Osteocyte (in vitro differentiated cells): Measurements from ENCODE around the gene SHISA2. TPM values are rescaled to one million over a fixed set of nuclear protein-coding genes. Genes with fewer than 3 reads are reported as not detected.
A peak's percentile ranks its signal among the peaks of the same experiment; 100 is the strongest.

Source experiments
- DNase-seq: peaks from one replicate; pipeline ENCODE4 v3.0.0; 2021; ENCODE audit warnings: mixed read lengths; ENCODE audit not compliant: unreplicated experiment; ENCODE audit errors: extremely low spot score
- H3K27ac Mint-ChIP-seq: one replicate; pipeline ENCODE4 v1.8.0; 2021; ENCODE audit warnings: mild to moderate bottlenecking, mixed read lengths; ENCODE audit not compliant: unreplicated experiment
- H3K27me3 Mint-ChIP-seq: one replicate; pipeline ENCODE4 v1.8.0; 2021; ENCODE audit warnings: mixed read lengths; ENCODE audit not compliant: unreplicated experiment
- H3K36me3 Mint-ChIP-seq: one replicate; pipeline ENCODE4 v1.8.0; 2021; ENCODE audit warnings: mixed read lengths; ENCODE audit not compliant: unreplicated experiment
- H3K4me1 Mint-ChIP-seq: one replicate; pipeline ENCODE4 v1.8.0; 2021; ENCODE audit warnings: mixed read lengths; ENCODE audit not compliant: unreplicated experiment
- H3K4me3 Mint-ChIP-seq: one replicate; pipeline ENCODE4 v1.8.0; 2021; ENCODE audit warnings: mild to moderate bottlenecking, moderate library complexity, mixed read lengths; ENCODE audit not compliant: unreplicated experiment
- H3K9me3 Mint-ChIP-seq: one replicate; pipeline ENCODE4 v1.8.0; 2021; ENCODE audit warnings: mixed read lengths; ENCODE audit not compliant: unreplicated experiment
- CTCF ChIP-seq: fragments of 200-600 bp; sonication (generic); IDR thresholded peaks from 2 replicates; pipeline ENCODE4 v1.5.0; 2021; ENCODE audit warnings: antibody characterized with exemption, mild to moderate bottlenecking, moderate library complexity
- total RNA-seq: library from RNA; stranded (reverse); gene quantifications from 2 replicates; pipeline ENCODE4 v1.2.1, GENCODE V29; 2021

Gene SHISA2
- total RNA-seq, 1 donor from 2014 or later: 128 TPM

DNA sequence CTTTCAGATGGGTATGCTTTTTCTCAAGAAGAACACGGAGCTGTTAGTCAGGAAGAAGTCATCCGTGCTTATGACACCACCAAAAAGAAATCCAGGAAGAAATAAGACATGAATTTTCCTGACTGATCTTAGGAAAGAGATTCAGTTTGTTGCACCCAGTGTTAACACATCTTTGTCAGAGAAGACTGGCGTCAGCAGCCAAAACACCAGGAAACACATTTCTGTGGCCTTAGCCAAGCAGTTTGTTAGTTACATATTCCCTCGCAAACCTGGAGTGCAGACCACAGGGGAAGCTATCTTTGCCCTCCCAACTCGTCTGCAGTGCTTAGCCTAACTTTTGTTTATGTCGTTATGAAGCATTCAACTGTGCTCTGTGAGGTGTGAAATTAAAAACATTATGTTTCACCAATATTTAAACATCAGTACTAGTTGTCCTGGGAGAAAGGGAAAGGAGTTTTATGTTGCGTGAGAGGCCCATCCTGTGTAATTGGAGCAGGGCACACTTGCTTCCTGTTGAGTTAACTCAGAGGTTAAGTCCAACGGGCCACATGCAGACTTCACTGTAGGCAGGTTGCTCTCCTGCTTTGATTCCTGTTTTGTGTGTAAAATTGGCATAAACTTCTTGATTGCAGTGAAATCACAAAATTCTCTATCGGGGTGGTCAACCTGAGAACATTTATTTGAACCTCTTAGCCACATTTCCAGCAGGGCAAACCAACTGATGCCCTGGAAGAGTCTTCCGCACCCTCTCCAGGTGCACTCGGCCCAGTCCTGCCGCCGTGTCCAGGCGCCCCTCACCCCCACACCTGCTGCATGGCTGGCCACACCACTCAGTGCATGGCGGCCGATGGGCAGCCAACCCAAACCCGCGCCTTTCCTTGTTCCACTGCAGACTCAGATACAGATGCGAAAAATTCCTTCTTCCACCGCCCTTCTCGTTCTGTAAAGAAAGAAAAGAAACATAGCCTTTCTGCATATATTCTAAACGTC lies 31.6 kb downstream of the SHISA2 start:
- DNase-seq: no peak
- Mint-ChIP-seq H3K4me1 (peaks cover 95% of the 10 kb centered on the region), H3K27me3 (no peaks in the 10 kb centered on the region), H3K4me3 (peak overlapping the region; percentile 26), H3K9me3 (no peaks in the 10 kb centered on the region), H3K27ac (peak overlapping the region; percentile 94), H3K36me3 (no peaks in the 10 kb centered on the region)
- no peak for TF ChIP-seq CTCF

GRCh38 chr13:26019251-26019650 lies 32.6 kb downstream of the SHISA2 start:
- Mint-ChIP-seq H3K9me3 (no peaks in the 10 kb centered on the region), H3K36me3 (no peaks in the 10 kb centered on the region), H3K27me3 (no peaks in the 10 kb centered on the region), H3K4me3 (peak overlapping the region; percentile 26), H3K4me1 (peaks cover 95% of the 10 kb centered on the region), H3K27ac (peak overlapping the region; percentile 94)
- DNase-seq: no peak
- no peak for TF ChIP-seq CTCF

DNA sequence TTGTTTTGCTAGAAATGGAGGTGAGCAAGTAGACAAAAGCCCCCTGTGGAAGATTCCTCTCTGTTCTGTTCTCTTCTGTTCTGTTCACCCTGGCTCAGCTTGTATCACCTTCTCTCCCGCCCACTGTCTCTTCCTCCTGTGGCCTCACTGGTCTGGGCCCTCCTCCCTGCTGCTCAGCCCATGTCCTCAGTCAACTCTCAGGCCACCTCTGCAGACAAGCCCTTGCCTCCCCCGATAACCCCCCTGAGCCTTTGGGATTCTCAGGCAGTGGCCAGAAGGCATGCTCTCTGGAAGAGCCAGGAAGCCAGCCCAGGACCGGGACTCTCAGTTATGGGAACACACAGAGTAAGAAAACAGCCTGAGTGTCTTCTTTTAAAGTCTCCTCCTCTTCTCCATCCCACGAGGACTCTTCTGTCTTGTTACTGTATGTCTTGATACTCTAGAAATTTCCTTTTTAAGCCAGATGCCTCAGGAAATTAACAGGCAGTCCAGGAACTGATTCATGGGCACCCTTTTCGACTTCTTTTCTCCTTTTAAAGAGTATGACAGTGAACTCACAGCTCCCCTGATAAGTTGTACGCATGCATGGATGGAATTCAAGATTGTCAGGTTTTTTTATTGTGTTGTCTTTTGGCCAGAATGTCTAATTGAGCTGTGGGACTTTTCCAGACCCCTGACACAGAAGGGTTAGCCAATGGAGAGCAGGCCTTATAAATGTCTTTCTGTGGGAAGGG lies 33.7 kb downstream of the SHISA2 start:
- Mint-ChIP-seq H3K4me3 (peak overlapping the region; percentile 10), H3K27ac (peak overlapping the region; percentile 94), H3K9me3 (no peaks in the 10 kb centered on the region), H3K27me3 (no peaks in the 10 kb centered on the region), H3K4me1 (peaks cover 90% of the 10 kb centered on the region), H3K36me3 (no peaks in the 10 kb centered on the region)
- no peak for TF ChIP-seq CTCF
- no peak for DNase-seq

GRCh38 chr13:26017196-26017921 lies 34.5 kb downstream of the SHISA2 start:
- Mint-ChIP-seq H3K36me3 (no peaks in the 10 kb centered on the region), H3K9me3 (no peaks in the 10 kb centered on the region), H3K27me3 (no peaks in the 10 kb centered on the region), H3K27ac (peak overlapping the region; percentile 94), H3K4me3 (no peak overlapping the region), H3K4me1 (peaks cover 82% of the 10 kb centered on the region)
- no peak for DNase-seq
- no peak for TF ChIP-seq CTCF
